Ovary (tissue), 9 donors: ENCODE measurements around the gene GRWD1. TPM values are rescaled to one million over a fixed set of nuclear protein-coding genes. Genes with fewer than 3 reads are reported as not detected.

Experiments
- DNase-seq, 5 donors: peaks; one replicate each; pipeline ENCODE4 v3.0.0-alpha.2; 2019 to 2020
- H3K27ac ChIP-seq, 2 donors: fragments of 200-600 bp; one replicate each; pipeline versions ENCODE4 v1.5.1 to v1.8.0; 2019 to 2022
- H3K27me3 ChIP-seq: fragments of 200-600 bp; one replicate; pipeline ENCODE4 v1.8.0; 2022
- H3K36me3 ChIP-seq: fragments of 200-600 bp; sonication (generic); one replicate; pipeline ENCODE4 v1.5.1; 2019
- H3K4me1 ChIP-seq: one replicate; pipeline ENCODE4 v1.8.1; 2013; ENCODE audit warnings: mild to moderate bottlenecking, moderate library complexity; ENCODE audit not compliant: insufficient read depth
- H3K4me3 ChIP-seq: fragments of 200-600 bp; sonication (generic); one replicate; pipeline ENCODE4 v1.5.1; 2017
- H3K9me3 ChIP-seq, 2 donors: fragments of 200-600 bp in 1 of 2; sonication (generic) in 1 of 2; one replicate each; pipeline versions ENCODE4 v1.5.1 to v1.8.1; 2013 to 2019; ENCODE audit warnings: mild to moderate bottlenecking in 1 of 2, moderate library complexity in 1 of 2
- CTCF ChIP-seq, 3 donors: fragments of 450-650 bp in 2 of 3; fragments of 200-600 bp in 1 of 3; IDR thresholded peaks; one replicate each; pipeline versions ENCODE4 v1.5.1 to v1.8.0; 2016 to 2022; ENCODE audit warnings: antibody characterized with exemption in 3 of 3, mild to moderate bottlenecking in 1 of 3
- EP300 ChIP-seq: sonication (generic); formaldehyde crosslinking; IDR thresholded peaks from one replicate; pipeline ENCODE4 v1.6.1; 2017; ENCODE audit warnings: antibody characterized with exemption
- POLR2A ChIP-seq: fragments of 450-650 bp; IDR thresholded peaks from one replicate; pipeline ENCODE4 v1.6.1; 2017; ENCODE audit warnings: antibody characterized with exemption, mild to moderate bottlenecking, moderate library complexity
- WGBS, 3 donors: extraction: QIAGEN DNeasy Blood & Tissue Kit in 1 of 3; methylation state at CpG; one replicate each; pipeline versions ENCODE4 v1.1.5 to v1.1.7; 2013 to 2017; 5-methylcytosine and 5-hydroxymethylcytosine counted together
- intact Hi-C, 4 donors: fragments of 100-400 bp; cut with DNase I; formaldehyde crosslinking; loops; one replicate each; pipeline versions ENCODE4 v1.11.0 to v1.15.1; 2022 to 2023
- polyA plus RNA-seq, 2 donors: library from polyadenylated mRNA; stranded (reverse); fragments of 200-250 nt in 1 of 2; fragments of 350-450 nt in 1 of 2; fragmentation: Illumina TruSeq in 1 of 2; extraction: RNeasy Lipid Tissue Mini Kit (QIAGEN cat#74804) in 1 of 2; gene quantifications; one replicate each; pipeline ENCODE4 v1.2.3, GENCODE V29; 2013 to 2014
- total RNA-seq, 7 donors: library from RNA; depleted of rRNA in 2 of 7; stranded (reverse); fragments of >200 nt in 2 of 7; fragmentation: NEBNext Ultra II Directional in 3 of 7; extraction: Animal tissue kit (Norgen Biotek cat#: 25700) in 3 of 7; gene quantifications; one replicate each; pipeline versions ENCODE4 v1.1.0 to v1.2.4, GENCODE V29; 2016 to 2023
- donor health status: DM: no; HTN: no; CAD: no; lungs with moderate emphysema.
- donor health status: DM: no; HTN: no; CAD: no.
- donor health status: Bipolar disorder and iron deficiency.
- donor health status: DM: yes; HTN: yes; CAD: no.
- donor health status: DM: no; HTN: no; CAD: no.
- donor health status: DM: yes; HTN: yes; CAD: no.

The GRWD1 gene
- total and polyA plus RNA-seq, 9 donors = 9.5 to 41.9 (median 27.9) TPM

- WGBS, 3 donors = 51 to 81% (median 63%) methylated on average over 45 to 94 of the region's 94 CpGs
- no peak for TF ChIP-seq CTCF (IDR thresholded peaks at IDR 0.05)
- TF ChIP-seq POLR2A = no peak
- no peak for TF ChIP-seq EP300
- no peaks in the 10 kb centered on the region for H3K36me3 ChIP-seq
- H3K27ac ChIP-seq = no peak overlapping the region
- no peaks in the 10 kb centered on the region for H3K9me3 ChIP-seq
- H3K4me1 ChIP-seq = peaks cover 6% of the 10 kb centered on the region
- intact Hi-C loops = no loop called here
- H3K4me3 ChIP-seq = no peak overlapping the region
- DNase-seq = peak in 1 of 5 donors; percentile 23
- H3K27me3 ChIP-seq = no peaks in the 10 kb centered on the region
Measured at GRCh38 chr19:48442116-48443035, 3.4 kb upstream of the GRWD1 start.

GRCh38 chr19:48443256-48443655 is 2.5 kb upstream of the GRWD1 start:
- no peaks in the 10 kb centered on the region for H3K36me3 ChIP-seq
- intact Hi-C loops = no loop called here
- TF ChIP-seq CTCF (IDR thresholded peaks at IDR 0.05) = no peak
- TF ChIP-seq POLR2A = no peak
- TF ChIP-seq EP300 = no peak
- H3K4me1 ChIP-seq = peaks cover 6% of the 10 kb centered on the region
- H3K27me3 ChIP-seq = no peaks in the 10 kb centered on the region
- no peak overlapping the region for H3K27ac ChIP-seq
- 32 to 66% (median 45%) methylated on average over 46 to 60 of the region's 60 CpGs for WGBS, 3 donors
- peak in 1 of 5 donors; percentile 41 for DNase-seq
- no peaks in the 10 kb centered on the region for H3K9me3 ChIP-seq
- H3K4me3 ChIP-seq = no peak overlapping the region

GRCh38 chr19:48443731-48444128 is 2.1 kb upstream of the GRWD1 start:
- Histone ChIP-seq H3K4me1 (peaks cover 6% of the 10 kb centered on the region), H3K27ac (no peak overlapping the region), H3K4me3 (no peak overlapping the region), H3K36me3 (no peaks in the 10 kb centered on the region), H3K27me3 (no peaks in the 10 kb centered on the region), H3K9me3 (no peaks in the 10 kb centered on the region)
- DNase-seq = peak in 1 of 5 donors; percentile 39
- TF ChIP-seq EP300 = no peak
- TF ChIP-seq POLR2A = no peak
- no peak for TF ChIP-seq CTCF (IDR thresholded peaks at IDR 0.05)
- intact Hi-C loops = no loop called here
- WGBS, 3 donors = 34 to 63% (median 60%) methylated on average over 14 to 45 of the region's 45 CpGs

GRCh38 chr19:48444129-48444935 is 1.5 kb upstream of the GRWD1 start:
- peak in 2 of 5 donors; percentile 32 to 53 for DNase-seq
- Histone ChIP-seq H3K27me3 (no peaks in the 10 kb centered on the region), H3K27ac (no peak overlapping the region), H3K4me1 (peaks cover 6% of the 10 kb centered on the region), H3K9me3 (no peaks in the 10 kb centered on the region), H3K4me3 (peak overlapping the region; percentile 66), H3K36me3 (no peaks in the 10 kb centered on the region)
- intact Hi-C loops = no loop called here
- TF ChIP-seq EP300 = no peak
- no peak for TF ChIP-seq POLR2A
- no peak for TF ChIP-seq CTCF (IDR thresholded peaks at IDR 0.05)
- 20 to 37% (median 30%) methylated on average over 38 of the region's 38 CpGs for WGBS, 3 donors
